ENCODE measurements around the gene PRLR. TPM values are rescaled to one million over a fixed set of nuclear protein-coding genes. Genes with fewer than 3 reads are reported as not detected.

PRLR gene
- total RNA-seq, 2 experiments from 2014 or later, result not detected

DNA sequence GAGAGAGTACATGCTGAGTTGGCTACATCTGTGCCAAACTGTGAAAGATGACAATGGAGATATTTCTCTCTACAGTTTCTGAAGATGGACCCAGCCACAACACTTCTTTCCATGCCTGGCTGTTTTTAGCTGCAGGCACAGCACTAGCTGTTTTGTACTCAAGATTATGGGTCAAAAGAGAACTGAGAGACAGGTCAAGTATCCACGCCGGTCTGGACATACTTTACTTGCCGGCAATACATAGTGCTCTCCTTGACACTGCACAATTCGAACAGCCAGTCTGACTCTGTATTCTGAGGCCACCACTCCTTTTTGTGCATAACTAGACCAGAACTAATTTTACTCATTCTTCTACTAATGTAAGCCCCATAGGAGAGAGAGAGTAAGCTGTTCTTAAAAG, 2.6 kb downstream of the PRLR start:
- ChIA-PET POLR2A (no interaction called here), CTCF (interaction anchor here (1.8 kb wide), 1 partner anchor 15 kb away, joined by 7 read pairs; no protein-coding TSS in a partner anchor)
- DNase-seq (no peak), ATAC-seq (no peak)
- intact Hi-C loops (cut with micrococcal nuclease), result no loop called here
- TF ChIP-seq, protein P1, sequence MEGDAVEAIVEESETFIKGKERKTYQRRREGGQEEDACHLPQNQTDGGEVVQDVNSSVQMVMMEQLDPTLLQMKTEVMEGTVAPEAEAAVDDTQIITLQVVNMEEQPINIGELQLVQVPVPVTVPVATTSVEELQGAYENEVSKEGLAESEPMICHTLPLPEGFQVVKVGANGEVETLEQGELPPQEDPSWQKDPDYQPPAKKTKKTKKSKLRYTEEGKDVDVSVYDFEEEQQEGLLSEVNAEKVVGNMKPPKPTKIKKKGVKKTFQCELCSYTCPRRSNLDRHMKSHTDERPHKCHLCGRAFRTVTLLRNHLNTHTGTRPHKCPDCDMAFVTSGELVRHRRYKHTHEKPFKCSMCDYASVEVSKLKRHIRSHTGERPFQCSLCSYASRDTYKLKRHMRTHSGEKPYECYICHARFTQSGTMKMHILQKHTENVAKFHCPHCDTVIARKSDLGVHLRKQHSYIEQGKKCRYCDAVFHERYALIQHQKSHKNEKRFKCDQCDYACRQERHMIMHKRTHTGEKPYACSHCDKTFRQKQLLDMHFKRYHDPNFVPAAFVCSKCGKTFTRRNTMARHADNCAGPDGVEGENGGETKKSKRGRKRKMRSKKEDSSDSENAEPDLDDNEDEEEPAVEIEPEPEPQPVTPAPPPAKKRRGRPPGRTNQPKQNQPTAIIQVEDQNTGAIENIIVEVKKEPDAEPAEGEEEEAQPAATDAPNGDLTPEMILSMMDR (IDR thresholded peaks at IDR 0.05), result no peak
- H3K9me3 Mint-ChIP-seq, result no peaks in the 10 kb centered on the region
- H3K36me3 Mint-ChIP-seq (ENCODE audit: low read depth), result no peaks in the 10 kb centered on the region
- no peak overlapping the region for H3K4me3 Mint-ChIP-seq
- no peak overlapping the region for H3K27ac Mint-ChIP-seq
- peaks cover 60% of the 10 kb centered on the region for H3K27me3 Mint-ChIP-seq
- peaks cover 5% of the 10 kb centered on the region for H3K4me1 Mint-ChIP-seq (ENCODE audit: low read depth)

DNA sequence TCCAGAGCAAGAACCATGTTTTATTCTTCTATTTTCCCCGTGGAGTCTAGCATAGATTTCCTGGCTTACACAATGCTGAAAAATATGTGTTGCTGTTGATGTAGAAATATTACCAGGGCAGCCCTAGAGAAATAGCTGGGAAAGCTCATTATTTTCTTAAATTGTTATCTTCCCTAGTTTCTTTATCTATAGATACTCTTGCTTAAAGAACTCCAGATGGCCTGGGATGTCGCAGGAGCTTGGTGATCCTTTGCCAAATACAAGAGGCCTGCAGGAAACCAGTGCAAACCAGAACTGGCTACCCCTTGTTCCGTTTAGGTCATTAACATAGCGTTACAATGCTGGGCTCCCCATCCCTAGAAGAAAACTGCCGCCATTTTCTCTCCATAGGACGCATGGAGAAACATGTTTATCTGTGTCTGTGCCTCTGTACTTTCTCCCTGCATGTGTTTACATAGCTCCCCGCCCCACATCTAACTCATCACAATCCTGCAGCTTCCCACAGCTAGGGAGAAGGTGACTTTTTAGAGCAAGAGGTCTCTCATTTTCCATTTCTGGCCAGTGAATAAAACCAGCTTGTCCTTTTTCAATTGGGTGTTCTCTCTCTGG, 6.4 kb downstream of the PRLR start:
- Mint-ChIP-seq H3K4me3 (no peak overlapping the region), H3K4me1 (ENCODE audit: low read depth) (no peaks in the 10 kb centered on the region), H3K27me3 (peaks cover 37% of the 10 kb centered on the region), H3K9me3 (no peaks in the 10 kb centered on the region), H3K27ac (no peak overlapping the region), H3K36me3 (ENCODE audit: low read depth) (no peaks in the 10 kb centered on the region)
- intact Hi-C loops (cut with micrococcal nuclease), result no loop called here
- ChIA-PET POLR2A (no interaction called here), CTCF (no interaction called here)
- no peak for ATAC-seq
- TF ChIP-seq, protein P1 (IDR thresholded peaks at IDR 0.05), result no peak
- no peak for DNase-seq

DNA sequence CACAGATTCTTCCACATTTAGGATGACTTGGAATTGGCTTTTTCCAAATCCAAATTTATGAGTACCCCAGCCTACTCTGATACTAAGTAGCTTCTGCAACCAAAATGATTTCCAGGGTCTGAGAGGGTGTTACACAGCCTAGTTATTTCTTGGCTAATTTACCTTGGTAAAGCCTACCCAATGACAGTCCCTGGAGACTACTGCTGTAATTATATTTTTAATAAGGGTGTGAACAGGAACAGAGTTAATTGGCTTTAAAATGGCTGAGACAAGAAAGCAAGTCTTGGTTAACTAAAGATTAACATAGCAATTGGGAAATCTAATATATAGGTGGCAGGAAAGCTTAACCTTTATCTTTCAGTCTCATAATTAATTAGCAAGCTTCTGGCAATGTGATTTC, 9.3 kb downstream of the PRLR start:
- Mint-ChIP-seq H3K27me3 (peaks cover 23% of the 10 kb centered on the region), H3K36me3 (ENCODE audit: low read depth) (no peaks in the 10 kb centered on the region), H3K27ac (no peak overlapping the region), H3K4me1 (ENCODE audit: low read depth) (no peaks in the 10 kb centered on the region), H3K9me3 (no peaks in the 10 kb centered on the region), H3K4me3 (no peak overlapping the region)
- DNase-seq, result no peak
- TF ChIP-seq, protein P1 (IDR thresholded peaks at IDR 0.05), result no peak
- ATAC-seq, result no peak
- ChIA-PET POLR2A (interaction anchor here (0.7 kb wide), 1 partner anchor 387 kb away, joined by 3 read pairs; no protein-coding TSS in a partner anchor), CTCF (no interaction called here)
- intact Hi-C loops (cut with micrococcal nuclease), result no loop called here

DNA sequence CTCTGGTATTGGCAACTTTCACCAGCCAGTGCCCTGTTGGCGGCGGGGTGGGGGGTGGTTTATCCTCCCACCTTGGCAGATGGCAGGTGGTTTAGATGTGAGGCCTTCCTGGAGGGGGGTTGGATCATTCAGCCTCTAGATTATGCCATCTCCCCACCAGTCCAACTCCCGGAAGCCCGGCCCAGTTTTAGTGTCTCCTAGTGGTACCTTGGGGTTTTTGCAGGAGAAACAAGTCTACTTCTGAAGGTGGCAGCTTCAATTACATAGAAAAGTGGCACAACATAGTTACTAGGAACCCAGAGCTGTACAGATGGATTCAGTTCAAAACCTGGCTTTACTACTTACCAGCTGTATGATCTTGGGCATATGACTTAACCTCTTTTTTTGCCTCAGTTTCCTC, 11.3 kb downstream of the PRLR start:
- POLR2A ChIA-PET, result no interaction called here

DNA sequence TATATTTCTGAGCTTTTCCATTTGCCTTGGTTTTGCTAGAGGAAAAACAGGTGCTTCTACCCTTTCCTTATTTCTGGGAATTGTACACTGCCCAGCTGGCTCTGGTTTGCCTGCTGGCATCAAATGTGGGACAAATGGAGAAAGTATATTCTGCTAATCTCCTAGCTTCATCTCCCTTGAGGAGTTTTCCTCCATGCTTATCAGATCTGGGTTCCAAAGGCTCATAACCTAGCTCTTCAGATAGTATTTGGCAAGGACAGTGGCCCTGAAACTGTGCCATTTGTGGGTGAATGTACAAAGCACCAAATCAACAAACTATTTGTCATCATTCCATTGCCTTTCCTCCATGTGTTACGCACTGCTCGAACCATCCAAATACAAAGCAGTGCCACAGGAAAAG, 16.2 kb downstream of the PRLR start:
- POLR2A ChIA-PET, result interaction anchor here (1.0 kb wide), 1 partner anchor 104 kb away, joined by 3 read pairs; no protein-coding TSS in a partner anchor

More for the DNA sequence above, 11.3 kb downstream of the PRLR start:
- peaks cover under 1% of the 10 kb centered on the region for H3K4me1 Mint-ChIP-seq (ENCODE audit: low read depth)
- intact Hi-C loops (cut with micrococcal nuclease), result no loop called here
- no peak for DNase-seq
- no peaks in the 10 kb centered on the region for H3K9me3 Mint-ChIP-seq
- no peak overlapping the region for H3K27ac Mint-ChIP-seq
- ATAC-seq, result no peak
- H3K27me3 Mint-ChIP-seq, result peaks cover 14% of the 10 kb centered on the region
- TF ChIP-seq, protein P1 (IDR thresholded peaks at IDR 0.05), result no peak
- H3K36me3 Mint-ChIP-seq (ENCODE audit: low read depth), result no peaks in the 10 kb centered on the region
- CTCF ChIA-PET, result no interaction called here
- no peak overlapping the region for H3K4me3 Mint-ChIP-seq

More for the DNA sequence above, 16.2 kb downstream of the PRLR start:
- DNase-seq (no peak), ATAC-seq (no peak)
- Mint-ChIP-seq H3K9me3 (no peaks in the 10 kb centered on the region), H3K27ac (no peak overlapping the region), H3K4me1 (ENCODE audit: low read depth) (peaks cover 15% of the 10 kb centered on the region), H3K36me3 (ENCODE audit: low read depth) (no peaks in the 10 kb centered on the region), H3K27me3 (peaks cover 16% of the 10 kb centered on the region), H3K4me3 (no peak overlapping the region)
- intact Hi-C loops (cut with micrococcal nuclease), result no loop called here
- CTCF ChIA-PET, result interaction anchor here (0.8 to 1.7 kb wide), 3 partner anchors 11 to 403 kb away, joined by 3 to 5 read pairs (median 3); no protein-coding TSS in a partner anchor
- TF ChIP-seq, protein P1 (IDR thresholded peaks at IDR 0.05), result no peak
